HCT116 (cell line): ENCODE data around the gene CPNE5. TPM values are rescaled to one million over a fixed set of nuclear protein-coding genes. Genes with fewer than 3 reads are reported as not detected.

ENCODE experiments used
- ATAC-seq: fragments of 200-7000 bp; cut with Tn5 transposase; 2 replicates; pipeline ENCODE4 v1.9.1; 2020; ENCODE audit warnings: mild to moderate bottlenecking, moderate library complexity
- BruUV-seq: library from RNA; stranded (reverse); fragments of 400-500 nt; replicated peaks from 2 replicates; lab custom pipeline; 2021; lab: Mats Ljungman, UMichigan
- CTCF ChIA-PET: fragments of 300-600 bp; sonication (Branson Sonifier 250); formaldehyde crosslinking; loops from one replicate; lab custom pipeline; 2021; ENCODE audit warnings: antibody characterized with exemption; lab: Charles Lee
- POLR2A ChIA-PET: fragments of 300-600, 350-600 bp; sonication (Branson Sonifier 250); formaldehyde crosslinking; loops from one replicate; lab custom pipeline; 2021; ENCODE audit warnings: antibody characterized with exemption; lab: Charles Lee
- RAD21 ChIA-PET, 2 experiments: fragments of 300-600 bp; sonication (Branson Sonifier 250); formaldehyde crosslinking; loops; one replicate each; lab custom pipeline; 2023; ENCODE audit warnings: low total read pairs in 2 of 2; ENCODE audit not compliant: uncharacterized antibody in 2 of 2, unreplicated experiment in 2 of 2, low non-redundant PET in 1 of 2; lab: Charles Lee
- DNase-seq: peaks from one replicate; pipeline ENCODE4 v3.0.0-alpha.2; 2010; ENCODE audit warnings: low read depth, low spot score
- H2AFZ ChIP-seq: fragments of 200-600 bp; shearing (Covaris generic), sonication (generic); 2 replicates; pipeline ENCODE4 v1.6.1; 2017; ENCODE audit warnings: low read depth, mixed run types, mixed read lengths, antibody characterized with exemption, low read length; ENCODE audit not compliant: poor library complexity, severe bottlenecking
- H3K27ac ChIP-seq: 2 replicates; pipeline ENCODE4 v1.5.1; 2012; ENCODE audit warnings: low read depth, low read length
- H3K27me3 ChIP-seq: fragments of 200-600 bp; sonication (generic); 2 replicates; pipeline ENCODE4 v1.6.1; 2016; ENCODE audit warnings: mixed run types, low read length, mixed read lengths; ENCODE audit not compliant: insufficient read depth
- H3K36me3 ChIP-seq, 2 experiments: fragments of 200-500 bp in 1 of 2; fragments of 200-600 bp in 1 of 2; sonication (Bioruptor generic) in 1 of 2; sonication (generic) in 1 of 2; 2 replicates each; pipeline versions ENCODE4 v1.5.1 to v1.6.1; 2014 to 2016; ENCODE audit warnings: low read length in 2 of 2, inconsistent platforms in 1 of 2, mixed read lengths in 1 of 2, mixed run types in 1 of 2; ENCODE audit not compliant: insufficient read depth in 2 of 2, control insufficient read depth in 1 of 2
- H3K4me1 ChIP-seq, 2 experiments: fragments of 200-600 bp in 1 of 2; sonication (generic) in 1 of 2; 2 replicates each; pipeline versions ENCODE4 v1.5.1 to v1.6.1; 2012 to 2017; ENCODE audit warnings: low read length in 2 of 2, inconsistent platforms in 1 of 2, mild to moderate bottlenecking in 1 of 2, mixed read lengths in 1 of 2, mixed run types in 1 of 2, moderate library complexity in 1 of 2; ENCODE audit not compliant: insufficient read depth in 2 of 2, control insufficient read depth in 1 of 2
- H3K4me2 ChIP-seq: fragments of 200-600 bp; sonication (generic); 2 replicates; pipeline ENCODE4 v1.6.1; 2017; ENCODE audit warnings: mixed run types, low read length, mixed read lengths
- H3K4me3 ChIP-seq, 2 experiments: fragments of 200-600 bp in 1 of 2; sonication (generic) in 1 of 2; replicated peaks in 1 of 2; 2 replicates each; pipeline ENCODE4 v1.5.1; 2011 to 2016; ENCODE audit warnings: low read length in 2 of 2, control low read depth in 1 of 2, low read depth in 1 of 2, mild to moderate bottlenecking in 1 of 2, mixed read lengths in 1 of 2, mixed run types in 1 of 2
- H3K79me2 ChIP-seq: fragments of 200-600 bp; sonication (generic); 2 replicates; pipeline ENCODE4 v1.6.1; 2017; ENCODE audit warnings: mild to moderate bottlenecking, mixed run types, low read length, moderate library complexity, mixed read lengths; ENCODE audit not compliant: insufficient read depth
- H3K9ac ChIP-seq: fragments of 200-600 bp; sonication (generic); 2 replicates; pipeline ENCODE4 v1.6.1; 2016; ENCODE audit warnings: low read length, mixed read lengths
- H3K9me2 ChIP-seq: fragments of 200-600 bp; sonication (generic), shearing (Covaris generic); 2 replicates; pipeline ENCODE4 v1.6.1; 2017; ENCODE audit warnings: mixed run types, mild to moderate bottlenecking, moderate library complexity; ENCODE audit not compliant: insufficient read depth
- H3K9me3 ChIP-seq, 2 experiments: fragments of 200-500 bp in 1 of 2; fragments of 200-600 bp in 1 of 2; sonication (Bioruptor generic) in 1 of 2; sonication (generic) in 1 of 2; 2 replicates each; pipeline ENCODE4 v1.6.1; 2014 to 2017; ENCODE audit warnings: low read length in 2 of 2, mixed read lengths in 2 of 2, inconsistent platforms in 1 of 2, low read depth in 1 of 2, mild to moderate bottlenecking in 1 of 2, mixed run types in 1 of 2, moderate library complexity in 1 of 2; ENCODE audit not compliant: control insufficient read depth in 1 of 2, insufficient read depth in 1 of 2
- H4K20me1 ChIP-seq: fragments of 200-600 bp; sonication (generic), shearing (Covaris generic); 2 replicates; pipeline ENCODE4 v1.6.1; 2017; ENCODE audit warnings: mixed run types, mild to moderate bottlenecking, moderate library complexity; ENCODE audit not compliant: insufficient read depth
- CEBPB ChIP-seq: IDR thresholded peaks from 2 replicates; pipeline ENCODE4 v1.6.1; 2012; ENCODE audit warnings: low read depth
- EGR1 ChIP-seq: IDR thresholded peaks from 2 replicates; pipeline ENCODE4 v1.6.1; 2012; ENCODE audit warnings: low read depth
- ELF1 ChIP-seq: IDR thresholded peaks from 2 replicates; pipeline ENCODE4 v1.6.1; 2012; ENCODE audit warnings: low read depth, borderline replicate concordance
- EZH2 ChIP-seq: fragments of 200-600 bp; sonication (generic); IDR thresholded peaks from 2 replicates; pipeline ENCODE4 v1.6.1; 2017; ENCODE audit warnings: antibody characterized with exemption, mixed run types
- EZH2phosphoT487 ChIP-seq: fragments of 200-600 bp; IDR thresholded peaks from 2 replicates; pipeline ENCODE4 v1.6.1; 2018; ENCODE audit warnings: antibody characterized with exemption, borderline replicate concordance
- JUND ChIP-seq: IDR thresholded peaks from 2 replicates; pipeline ENCODE4 v1.6.1; 2012
- POLR2A ChIP-seq: IDR thresholded peaks from 2 replicates; pipeline ENCODE4 v1.7.0; 2011; ENCODE audit warnings: borderline replicate concordance; ENCODE audit not compliant: insufficient read depth, insufficient read length; ENCODE audit errors: extremely low read depth
- RAD21 ChIP-seq: IDR thresholded peaks from 2 replicates; pipeline ENCODE4 v1.6.1; 2012; ENCODE audit warnings: low read depth, mild to moderate bottlenecking
- REST ChIP-seq: IDR thresholded peaks from 2 replicates; pipeline ENCODE4 v1.6.1; 2012; ENCODE audit warnings: low read depth
- SIN3A ChIP-seq: IDR thresholded peaks from 2 replicates; pipeline ENCODE4 v1.6.1; 2012; ENCODE audit warnings: low read depth
- SP1 ChIP-seq: IDR thresholded peaks from 2 replicates; pipeline ENCODE4 v1.6.1; 2012; ENCODE audit warnings: low read depth
- SRF ChIP-seq: IDR thresholded peaks from 2 replicates; pipeline ENCODE4 v1.6.1; 2012; ENCODE audit warnings: low read depth
- TCF7L2 ChIP-seq: IDR thresholded peaks from 2 replicates; pipeline ENCODE4 v1.7.0; 2011; ENCODE audit warnings: borderline replicate concordance, inconsistent platforms; ENCODE audit not compliant: insufficient read depth, insufficient read length; ENCODE audit errors: extremely low read depth
- YY1 ChIP-seq: IDR thresholded peaks from 2 replicates; pipeline ENCODE4 v1.6.1; 2011; ENCODE audit warnings: low read length, low read depth, moderate library complexity, mild to moderate bottlenecking; ENCODE audit not compliant: insufficient replicate concordance; ENCODE audit errors: extremely low read depth
- ZFX ChIP-seq: fragments of 450-650 bp; IDR thresholded peaks from 2 replicates; pipeline ENCODE4 v1.6.1; 2017
- ZNF274 ChIP-seq: fragments of 200-500 bp; sonication (Bioruptor generic); IDR thresholded peaks from 2 replicates; pipeline ENCODE4 v1.6.1; 2014; ENCODE audit warnings: mild to moderate bottlenecking, low read depth, low read length, inconsistent platforms
- intact Hi-C: fragments of 100-400 bp; cut with micrococcal nuclease; formaldehyde crosslinking; loops from 2 replicates; pipeline ENCODE4 v1.10.0; 2022
- total RNA-seq: library from RNA; stranded (reverse); gene quantifications from one replicate; pipeline ENCODE4 v1.2.1, GENCODE V29; 2021; ENCODE audit not compliant: unreplicated experiment
- TF ChIP-seq, protein P1 (sequence below), 3 experiments: fragments of 200-600 bp in 1 of 3; sonication (generic) in 1 of 3; IDR thresholded peaks in 2 of 3; conservative IDR thresholded peaks in 1 of 3; 2 replicates each; pipeline ENCODE4 v1.5.1; 2012 to 2017; ENCODE audit warnings: low read depth in 2 of 3, low read length in 2 of 3, antibody characterized with exemption in 1 of 3, borderline replicate concordance in 1 of 3, control low read depth in 1 of 3, mild to moderate bottlenecking in 1 of 3, mixed read lengths in 1 of 3, mixed run types in 1 of 3, moderate library complexity in 1 of 3; ENCODE audit not compliant: insufficient read depth in 1 of 3
- TF ChIP-seq, protein P2 (sequence below): IDR thresholded peaks from 2 replicates; pipeline ENCODE4 v1.6.1; 2012

Gene CPNE5
- total RNA-seq, 1 experiment from 2014 or later: not detected

DNA sequence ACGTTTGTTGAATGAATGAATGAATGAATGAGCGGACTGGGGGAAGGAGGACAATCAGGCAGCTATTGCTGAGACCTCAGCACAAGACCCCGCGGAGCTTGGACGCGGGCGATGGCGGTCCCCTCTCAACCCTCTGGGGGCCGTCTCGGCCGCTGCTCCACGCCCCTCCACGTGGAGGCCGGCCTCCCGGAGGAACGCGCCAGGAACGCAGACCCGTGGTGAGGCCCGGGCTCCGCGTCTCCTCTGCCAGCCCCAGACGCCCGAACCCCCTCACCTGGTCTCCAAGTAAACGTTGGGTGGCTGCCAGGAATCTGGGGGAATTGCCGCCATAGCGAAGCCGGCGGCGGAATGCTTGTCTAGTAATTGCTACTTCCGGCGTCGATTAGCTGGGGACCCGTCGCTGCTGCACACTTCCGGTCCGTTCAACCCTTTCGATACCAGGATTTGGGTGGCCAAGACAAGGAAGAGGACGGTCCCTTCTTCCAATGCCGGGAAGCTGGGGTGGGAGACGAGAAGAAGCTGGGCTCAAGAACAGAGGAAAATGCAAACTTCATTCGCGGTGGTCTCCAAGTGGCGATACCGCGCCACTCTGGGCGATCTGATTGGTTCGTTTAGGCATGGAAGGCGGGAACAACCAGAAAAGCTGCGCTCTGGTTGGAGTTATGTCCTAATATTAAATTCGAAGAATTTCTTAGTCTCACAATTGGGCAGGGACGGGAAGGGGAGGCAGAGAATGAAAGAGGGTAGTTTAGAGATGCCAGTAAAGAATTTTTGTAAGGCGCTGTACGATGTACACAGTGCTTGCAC is 35.4 kb upstream of the CPNE5 start, which contains the start of gene PPIL1:
PPIL1 (minus strand) TSS at position 361 of the 807 bp plus-strand sequence; CDS start at position 330, 31 bp downstream.
- ChIA-PET RAD21 (interaction anchor here in 1 of 2 experiments (0.8 kb wide), 1 partner anchor 143 kb away, joined by 3 read pairs; no protein-coding TSS in a partner anchor), CTCF (interaction anchor here (1.1 to 3.6 kb wide), 8 partner anchors 10 to 143 kb away, joined by 3 to 29 read pairs (median 8); partner anchors contain the start of gene C6orf89), POLR2A (interaction anchor here (1.4 to 1.6 kb wide), 2 partner anchors 11 to 39 kb away, joined by 4 to 11 read pairs; partner anchors contain the start of gene C6orf89)
- peak within 1 kb of the TSS; percentile 94 for H3K9ac ChIP-seq
- no peaks in the 10 kb centered on the region for H3K9me2 ChIP-seq
- peaks cover 32% of the 10 kb centered on the region for H3K79me2 ChIP-seq
- peaks cover 5 to 8% of the 10 kb centered on the region in 2 experiments; a peak in 2 of 4 replicates for H3K36me3 ChIP-seq
- H3K9me3 ChIP-seq: no peaks in the 10 kb centered on the region
- H3K4me1 ChIP-seq: peaks cover 8 to 17% of the 10 kb centered on the region in 2 experiments; a peak in 3 of 4 replicates
- H4K20me1 ChIP-seq: no peaks in the 10 kb centered on the region
- intact Hi-C loops: loop anchor here (5.0 kb wide), 1 partner anchor 107 kb away; no protein-coding TSS in a partner anchor
- peak within 1 kb of the TSS; percentile 96 for H2AFZ ChIP-seq
- BruUV-seq: no TSS peak
- peak within 1 kb of the TSS; percentile 68 to 84 for H3K4me3 ChIP-seq
- DNase-seq (peak; percentile 88), ATAC-seq (peak; percentile 91)
- peak within 1 kb of the TSS; percentile 93 for H3K27ac ChIP-seq
- H3K27me3 ChIP-seq: no peaks in the 10 kb centered on the region
- H3K4me2 ChIP-seq: peak within 1 kb of the TSS; percentile 93
- TF ChIP-seq, protein P1, sequence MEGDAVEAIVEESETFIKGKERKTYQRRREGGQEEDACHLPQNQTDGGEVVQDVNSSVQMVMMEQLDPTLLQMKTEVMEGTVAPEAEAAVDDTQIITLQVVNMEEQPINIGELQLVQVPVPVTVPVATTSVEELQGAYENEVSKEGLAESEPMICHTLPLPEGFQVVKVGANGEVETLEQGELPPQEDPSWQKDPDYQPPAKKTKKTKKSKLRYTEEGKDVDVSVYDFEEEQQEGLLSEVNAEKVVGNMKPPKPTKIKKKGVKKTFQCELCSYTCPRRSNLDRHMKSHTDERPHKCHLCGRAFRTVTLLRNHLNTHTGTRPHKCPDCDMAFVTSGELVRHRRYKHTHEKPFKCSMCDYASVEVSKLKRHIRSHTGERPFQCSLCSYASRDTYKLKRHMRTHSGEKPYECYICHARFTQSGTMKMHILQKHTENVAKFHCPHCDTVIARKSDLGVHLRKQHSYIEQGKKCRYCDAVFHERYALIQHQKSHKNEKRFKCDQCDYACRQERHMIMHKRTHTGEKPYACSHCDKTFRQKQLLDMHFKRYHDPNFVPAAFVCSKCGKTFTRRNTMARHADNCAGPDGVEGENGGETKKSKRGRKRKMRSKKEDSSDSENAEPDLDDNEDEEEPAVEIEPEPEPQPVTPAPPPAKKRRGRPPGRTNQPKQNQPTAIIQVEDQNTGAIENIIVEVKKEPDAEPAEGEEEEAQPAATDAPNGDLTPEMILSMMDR (IDR thresholded peaks at IDR 0.05 in 2 of 3, conservative IDR thresholded peaks at IDR 0.05 in 1 of 3; ENCODE audit: borderline replicate concordance in 1 of 3, insufficient read depth in 1 of 3, low read depth in 2 of 3, low read length in 2 of 3): no peak
- TF ChIP-seq, protein P2, sequence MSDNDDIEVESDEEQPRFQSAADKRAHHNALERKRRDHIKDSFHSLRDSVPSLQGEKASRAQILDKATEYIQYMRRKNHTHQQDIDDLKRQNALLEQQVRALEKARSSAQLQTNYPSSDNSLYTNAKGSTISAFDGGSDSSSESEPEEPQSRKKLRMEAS: peak; percentile 96
- peak; percentile 9; the same call in 1 of the 2 replicates for TF ChIP-seq EGR1
- TF ChIP-seq REST: no peak
- peak; percentile 55; the same call in 1 of the 2 replicates for TF ChIP-seq SRF
- TF ChIP-seq ZFX: peak; percentile 61
- TF ChIP-seq EZH2: no peak
- TF ChIP-seq SIN3A: peak; percentile 86
- peak; percentile 88 for TF ChIP-seq YY1
- TF ChIP-seq CEBPB: no peak
- peak; percentile 41; the same call in 1 of the 2 replicates for TF ChIP-seq SP1
- no peak for TF ChIP-seq ELF1
- no peak for TF ChIP-seq RAD21
- TF ChIP-seq JUND: no peak
- no peak for TF ChIP-seq EZH2phosphoT487
- TF ChIP-seq POLR2A: peak; percentile 30
- TF ChIP-seq ZNF274: no peak
- TF ChIP-seq TCF7L2: peak; percentile 58
